ENCODE results near the gene ZNF423.

Gene ZNF423

DNA sequence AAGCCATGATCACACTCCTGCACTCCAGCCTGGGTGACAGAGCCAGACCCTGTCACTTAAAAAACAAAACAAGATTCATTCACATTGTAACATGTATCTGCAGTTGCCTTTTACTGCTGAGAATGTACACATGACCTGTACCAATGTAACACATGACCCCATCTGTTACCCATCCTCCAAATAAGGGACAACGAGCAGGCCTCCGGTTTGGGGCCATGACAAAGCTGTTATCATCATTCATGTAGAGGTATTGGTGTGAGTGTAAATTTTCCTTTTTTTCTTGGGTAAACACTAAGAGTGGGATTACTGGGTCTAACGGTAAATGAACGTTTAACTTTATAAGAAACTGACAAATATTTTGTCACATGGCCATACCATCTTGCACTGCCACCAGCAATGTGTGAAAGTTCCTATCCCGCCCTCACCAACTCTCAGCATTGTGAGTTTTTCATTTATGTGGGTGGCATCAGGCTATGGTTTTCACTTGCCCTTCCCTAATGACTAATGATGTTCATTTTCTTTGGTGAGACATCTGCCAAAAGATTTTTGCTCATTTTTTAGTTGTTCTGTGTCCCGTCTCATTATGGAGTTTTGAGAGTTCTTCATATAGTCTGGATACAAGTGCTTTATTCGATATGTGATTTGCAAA, 336.8 kb downstream of the ZNF423 start:
- intact Hi-C loops (cut with DNase I; ENCODE audit: low total_unique reads), result no loop called here
- Histone ChIP-seq H3K9me3 (no peaks in the 10 kb centered on the region), H3K4me3 (no peak overlapping the region), H3K27me3 (no peaks in the 10 kb centered on the region), H3K4me1 (no peaks in the 10 kb centered on the region), H3K36me3 (peaks cover 0 to 13% (median 7%) of the 10 kb centered on the region in 3 donors), H3K27ac (no peak overlapping the region)
- no peak for TF ChIP-seq CTCF (IDR thresholded peaks at IDR 0.05)
- no peak for DNase-seq

- Histone ChIP-seq H3K9me3 (no peaks in the 10 kb centered on the region), H3K36me3 (no peaks in the 10 kb centered on the region), H3K27me3 (no peaks in the 10 kb centered on the region), H3K27ac (no peak overlapping the region), H3K4me3 (no peak overlapping the region), H3K4me1 (no peaks in the 10 kb centered on the region)
- intact Hi-C loops (cut with DNase I; ENCODE audit: low total_unique reads), result no loop called here
- DNase-seq, result no peak
- TF ChIP-seq CTCF (IDR thresholded peaks at IDR 0.05), result no peak
Observed at GRCh38 chr16:49516382-49517036, 339.4 kb downstream of the ZNF423 start.

GRCh38 chr16:49515861-49516260, 340.1 kb downstream of the ZNF423 start:
- Histone ChIP-seq H3K36me3 (no peaks in the 10 kb centered on the region), H3K27me3 (no peaks in the 10 kb centered on the region), H3K27ac (no peak overlapping the region), H3K9me3 (no peaks in the 10 kb centered on the region), H3K4me3 (no peak overlapping the region), H3K4me1 (no peaks in the 10 kb centered on the region)
- intact Hi-C loops (cut with DNase I; ENCODE audit: low total_unique reads), result no loop called here
- TF ChIP-seq CTCF (IDR thresholded peaks at IDR 0.05), result no peak
- DNase-seq, result no peak

GRCh38 chr16:49515016-49515565, 340.8 kb downstream of the ZNF423 start:
- intact Hi-C loops (cut with DNase I; ENCODE audit: low total_unique reads), result no loop called here
- no peak for DNase-seq
- no peak overlapping the region for H3K4me3 ChIP-seq

More at GRCh38 chr16:49515016-49515565, 340.8 kb downstream of the ZNF423 start:
- no peak for TF ChIP-seq CTCF (IDR thresholded peaks at IDR 0.05)
- no peaks in the 10 kb centered on the region for H3K36me3 ChIP-seq
- no peaks in the 10 kb centered on the region for H3K27me3 ChIP-seq
- H3K27ac ChIP-seq, result no peak overlapping the region
- H3K9me3 ChIP-seq, result no peaks in the 10 kb centered on the region
- H3K4me1 ChIP-seq, result no peaks in the 10 kb centered on the region

Data from tibial artery (tissue), 4 donors.